ENCODE data around the gene PIPOX. TPM values are rescaled to one million over a fixed set of nuclear protein-coding genes. Genes with fewer than 3 reads are reported as not detected.
A peak's percentile ranks its signal among the peaks of the same experiment; 100 is the strongest.

Gene PIPOX
- polyA plus RNA-seq, 1 donor from 2014 or later, result 4.4 TPM

DNA sequence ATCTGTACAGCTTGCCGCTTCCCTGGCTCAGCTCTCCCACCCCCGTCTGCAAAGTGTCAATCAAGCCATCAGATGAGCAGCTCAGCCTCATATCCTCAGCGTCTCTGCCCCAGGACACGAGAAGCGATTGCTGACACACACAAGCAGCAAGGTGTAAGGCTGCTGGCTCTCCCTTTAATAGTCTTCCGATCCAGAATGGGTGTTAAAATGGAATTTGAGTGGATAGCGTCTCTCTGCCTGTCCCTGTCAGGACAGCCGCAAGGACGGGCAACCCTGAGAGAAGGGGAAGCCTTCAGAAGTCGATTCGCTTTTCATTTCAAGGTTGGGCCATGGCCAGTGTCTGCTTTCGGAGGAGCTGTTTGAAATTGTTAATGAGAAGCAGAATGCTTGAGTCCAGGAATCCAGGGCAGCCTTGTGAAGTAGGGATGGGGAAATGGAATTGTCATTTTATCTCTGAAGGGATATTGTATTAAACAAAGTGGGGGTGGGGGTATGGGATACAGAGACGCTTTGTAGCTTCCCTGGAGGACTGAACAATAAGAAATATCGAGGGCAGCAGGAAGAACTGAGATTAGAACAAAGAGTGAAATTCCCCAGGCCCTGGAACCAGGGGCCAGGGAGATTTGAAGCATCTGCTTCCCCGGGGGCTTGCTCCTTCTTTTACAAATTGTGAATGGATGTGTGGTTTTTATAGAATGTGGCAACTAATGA is 4.7 kb upstream of the PIPOX start:
- Histone ChIP-seq H3K27ac (ENCODE audit: low read length) (peak overlapping the region; percentile 97), H3K9ac (ENCODE audit: low read length) (peak overlapping the region; percentile 77), H3K27me3 (ENCODE audit: insufficient read depth, low read depth, low read length) (no peaks in the 10 kb centered on the region), H3K4me2 (ENCODE audit: low read length) (peak overlapping the region; percentile 90), H3K36me3 (ENCODE audit: insufficient read depth, low read length) (no peaks in the 10 kb centered on the region), H3K9me2 (ENCODE audit: insufficient read depth, low read length) (no peaks in the 10 kb centered on the region), H4K20me1 (ENCODE audit: insufficient read depth) (no peaks in the 10 kb centered on the region), H3K79me2 (replicated peaks; ENCODE audit: insufficient read depth, low read length) (no peaks in the 10 kb centered on the region), H3F3A (ENCODE audit: insufficient read depth, low read length, poor library complexity, severe bottlenecking) (peaks cover 3% of the 10 kb centered on the region), H2AFZ (ENCODE audit: low read depth, low read length) (peak overlapping the region; percentile 54), H3K4me3 (ENCODE audit: low read length) (peak overlapping the region; percentile 57), H3K9me3 (ENCODE audit: low read length) (peaks cover 6% of the 10 kb centered on the region)
- TF ChIP-seq MXI1 (conservative IDR thresholded peaks at IDR 0.05; ENCODE audit: poor library complexity, severe bottlenecking) (peak; percentile 22), POLR2AphosphoS5 (IDR thresholded peaks at IDR 0.05) (peak; percentile 91), RAD21 (conservative IDR thresholded peaks at IDR 0.05) (peak; percentile 39), TAF1 (IDR thresholded peaks at IDR 0.05; ENCODE audit: low read depth) (peak; percentile 84), EP300 (conservative IDR thresholded peaks at IDR 0.05; ENCODE audit: poor library complexity, severe bottlenecking) (peak; percentile 75), EZH2 (IDR thresholded peaks at IDR 0.05; ENCODE audit: borderline replicate concordance, insufficient read depth, low read length, poor library complexity, severe bottlenecking) (no peak), SMC3 (conservative IDR thresholded peaks at IDR 0.05; ENCODE audit: poor library complexity) (no peak)
- TF ChIP-seq, protein P1, sequence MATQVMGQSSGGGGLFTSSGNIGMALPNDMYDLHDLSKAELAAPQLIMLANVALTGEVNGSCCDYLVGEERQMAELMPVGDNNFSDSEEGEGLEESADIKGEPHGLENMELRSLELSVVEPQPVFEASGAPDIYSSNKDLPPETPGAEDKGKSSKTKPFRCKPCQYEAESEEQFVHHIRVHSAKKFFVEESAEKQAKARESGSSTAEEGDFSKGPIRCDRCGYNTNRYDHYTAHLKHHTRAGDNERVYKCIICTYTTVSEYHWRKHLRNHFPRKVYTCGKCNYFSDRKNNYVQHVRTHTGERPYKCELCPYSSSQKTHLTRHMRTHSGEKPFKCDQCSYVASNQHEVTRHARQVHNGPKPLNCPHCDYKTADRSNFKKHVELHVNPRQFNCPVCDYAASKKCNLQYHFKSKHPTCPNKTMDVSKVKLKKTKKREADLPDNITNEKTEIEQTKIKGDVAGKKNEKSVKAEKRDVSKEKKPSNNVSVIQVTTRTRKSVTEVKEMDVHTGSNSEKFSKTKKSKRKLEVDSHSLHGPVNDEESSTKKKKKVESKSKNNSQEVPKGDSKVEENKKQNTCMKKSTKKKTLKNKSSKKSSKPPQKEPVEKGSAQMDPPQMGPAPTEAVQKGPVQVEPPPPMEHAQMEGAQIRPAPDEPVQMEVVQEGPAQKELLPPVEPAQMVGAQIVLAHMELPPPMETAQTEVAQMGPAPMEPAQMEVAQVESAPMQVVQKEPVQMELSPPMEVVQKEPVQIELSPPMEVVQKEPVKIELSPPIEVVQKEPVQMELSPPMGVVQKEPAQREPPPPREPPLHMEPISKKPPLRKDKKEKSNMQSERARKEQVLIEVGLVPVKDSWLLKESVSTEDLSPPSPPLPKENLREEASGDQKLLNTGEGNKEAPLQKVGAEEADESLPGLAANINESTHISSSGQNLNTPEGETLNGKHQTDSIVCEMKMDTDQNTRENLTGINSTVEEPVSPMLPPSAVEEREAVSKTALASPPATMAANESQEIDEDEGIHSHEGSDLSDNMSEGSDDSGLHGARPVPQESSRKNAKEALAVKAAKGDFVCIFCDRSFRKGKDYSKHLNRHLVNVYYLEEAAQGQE (IDR thresholded peaks at IDR 0.05; ENCODE audit: borderline replicate concordance), result peak; percentile 83
- TF ChIP-seq, protein P2, sequence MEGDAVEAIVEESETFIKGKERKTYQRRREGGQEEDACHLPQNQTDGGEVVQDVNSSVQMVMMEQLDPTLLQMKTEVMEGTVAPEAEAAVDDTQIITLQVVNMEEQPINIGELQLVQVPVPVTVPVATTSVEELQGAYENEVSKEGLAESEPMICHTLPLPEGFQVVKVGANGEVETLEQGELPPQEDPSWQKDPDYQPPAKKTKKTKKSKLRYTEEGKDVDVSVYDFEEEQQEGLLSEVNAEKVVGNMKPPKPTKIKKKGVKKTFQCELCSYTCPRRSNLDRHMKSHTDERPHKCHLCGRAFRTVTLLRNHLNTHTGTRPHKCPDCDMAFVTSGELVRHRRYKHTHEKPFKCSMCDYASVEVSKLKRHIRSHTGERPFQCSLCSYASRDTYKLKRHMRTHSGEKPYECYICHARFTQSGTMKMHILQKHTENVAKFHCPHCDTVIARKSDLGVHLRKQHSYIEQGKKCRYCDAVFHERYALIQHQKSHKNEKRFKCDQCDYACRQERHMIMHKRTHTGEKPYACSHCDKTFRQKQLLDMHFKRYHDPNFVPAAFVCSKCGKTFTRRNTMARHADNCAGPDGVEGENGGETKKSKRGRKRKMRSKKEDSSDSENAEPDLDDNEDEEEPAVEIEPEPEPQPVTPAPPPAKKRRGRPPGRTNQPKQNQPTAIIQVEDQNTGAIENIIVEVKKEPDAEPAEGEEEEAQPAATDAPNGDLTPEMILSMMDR (IDR thresholded peaks at IDR 0.05; ENCODE audit: poor library complexity, severe bottlenecking), result no peak

DNA sequence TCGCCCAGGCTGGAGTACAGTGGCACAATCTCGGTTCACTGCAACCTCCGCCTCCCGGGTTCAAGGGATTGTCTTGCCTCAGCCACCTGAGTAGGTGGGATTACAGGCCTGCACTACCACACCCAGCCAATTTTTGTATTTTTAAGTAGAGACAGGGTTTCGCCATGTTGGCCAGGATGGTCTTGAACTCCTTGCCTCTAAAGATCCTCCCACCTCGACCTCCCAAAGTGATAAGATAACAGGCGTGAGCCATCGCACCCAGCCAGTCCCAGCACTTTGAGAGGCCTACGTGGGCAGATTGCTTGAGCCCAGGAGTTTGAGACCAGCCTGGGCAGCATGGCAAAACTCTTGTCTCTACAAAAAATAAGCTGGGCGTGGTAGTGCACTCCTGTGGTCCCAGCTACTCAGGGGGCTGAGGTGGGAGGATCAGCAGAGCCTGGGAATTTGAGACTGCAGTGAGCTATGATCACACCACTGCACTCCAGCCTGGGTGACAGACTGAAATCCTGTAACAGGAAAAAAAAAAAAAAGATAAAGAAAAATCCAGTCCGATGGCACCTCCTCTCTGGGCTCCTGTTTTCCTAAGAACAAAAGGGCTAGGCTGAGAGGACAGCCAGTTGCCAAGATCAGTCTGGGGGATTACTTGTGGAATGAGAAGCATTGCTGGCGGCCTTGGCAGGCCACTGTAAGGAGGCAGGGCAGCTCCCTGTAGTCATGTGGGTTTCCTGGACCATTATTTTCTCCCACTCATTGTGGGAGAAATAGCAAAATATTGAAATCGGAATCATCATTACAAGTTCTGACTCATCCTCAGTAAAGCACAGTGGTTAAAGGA is 3.0 kb upstream of the PIPOX start:
- no peak for TF ChIP-seq EP300 (conservative IDR thresholded peaks at IDR 0.05; ENCODE audit: poor library complexity, severe bottlenecking)
- TF ChIP-seq, protein P1 (IDR thresholded peaks at IDR 0.05; ENCODE audit: borderline replicate concordance), result no peak
- no peak for TF ChIP-seq RAD21 (conservative IDR thresholded peaks at IDR 0.05)
- no peak for TF ChIP-seq EZH2 (IDR thresholded peaks at IDR 0.05; ENCODE audit: borderline replicate concordance, insufficient read depth, low read length, poor library complexity, severe bottlenecking)
- TF ChIP-seq SMC3 (conservative IDR thresholded peaks at IDR 0.05; ENCODE audit: poor library complexity), result no peak
- TF ChIP-seq, protein P2 (IDR thresholded peaks at IDR 0.05; ENCODE audit: poor library complexity, severe bottlenecking), result no peak
- TF ChIP-seq TAF1 (IDR thresholded peaks at IDR 0.05; ENCODE audit: low read depth), result no peak
- no peak for TF ChIP-seq POLR2AphosphoS5 (IDR thresholded peaks at IDR 0.05)
- no peak for TF ChIP-seq MXI1 (conservative IDR thresholded peaks at IDR 0.05; ENCODE audit: poor library complexity, severe bottlenecking)
- no peak overlapping the region for H3K4me2 ChIP-seq (ENCODE audit: low read length)

More for the DNA sequence above, 3.0 kb upstream of the PIPOX start:
- Histone ChIP-seq H3K27ac (ENCODE audit: low read length) (peak overlapping the region; percentile 50), H2AFZ (ENCODE audit: low read depth, low read length) (no peak overlapping the region), H4K20me1 (ENCODE audit: insufficient read depth) (no peaks in the 10 kb centered on the region), H3K9me2 (ENCODE audit: insufficient read depth, low read length) (no peaks in the 10 kb centered on the region), H3K9ac (ENCODE audit: low read length) (no peak overlapping the region), H3K4me3 (ENCODE audit: low read length) (no peak overlapping the region), H3K27me3 (ENCODE audit: insufficient read depth, low read depth, low read length) (no peaks in the 10 kb centered on the region), H3K79me2 (replicated peaks; ENCODE audit: insufficient read depth, low read length) (no peaks in the 10 kb centered on the region), H3K9me3 (ENCODE audit: low read length) (peaks cover 2% of the 10 kb centered on the region), H3F3A (ENCODE audit: insufficient read depth, low read length, poor library complexity, severe bottlenecking) (peaks cover 3% of the 10 kb centered on the region), H3K36me3 (ENCODE audit: insufficient read depth, low read length) (no peaks in the 10 kb centered on the region)

Measured in neural cell (in vitro differentiated cells).